NB4 (cell line): ENCODE data around the gene AFF3.

Source experiments
- DNase-seq: peaks from one replicate; pipeline ENCODE4 v3.0.0; 2010; ENCODE audit warnings: low read depth
- H3K4me3 ChIP-seq: one replicate; pipeline ENCODE4 v1.5.1; 2011; ENCODE audit warnings: mild to moderate bottlenecking, low read depth, low read length, moderate library complexity
- MYC ChIP-seq: IDR thresholded peaks from 2 replicates; pipeline ENCODE4 v1.6.1; 2011; ENCODE audit warnings: low read depth, low read length
- POLR2A ChIP-seq: IDR thresholded peaks from 2 replicates; pipeline ENCODE4 v1.6.1; 2011; ENCODE audit warnings: mild to moderate bottlenecking; ENCODE audit not compliant: insufficient read length; ENCODE audit errors: extremely low read depth
- TF ChIP-seq, protein P1 (sequence below): IDR thresholded peaks from 2 replicates; pipeline ENCODE4 v1.6.1; 2011; ENCODE audit warnings: low read depth, low read length
- TF ChIP-seq, protein P2 (sequence below): IDR thresholded peaks from one replicate; pipeline ENCODE4 v1.5.1; 2012; ENCODE audit warnings: low read depth, low read length

Gene AFF3

DNA sequence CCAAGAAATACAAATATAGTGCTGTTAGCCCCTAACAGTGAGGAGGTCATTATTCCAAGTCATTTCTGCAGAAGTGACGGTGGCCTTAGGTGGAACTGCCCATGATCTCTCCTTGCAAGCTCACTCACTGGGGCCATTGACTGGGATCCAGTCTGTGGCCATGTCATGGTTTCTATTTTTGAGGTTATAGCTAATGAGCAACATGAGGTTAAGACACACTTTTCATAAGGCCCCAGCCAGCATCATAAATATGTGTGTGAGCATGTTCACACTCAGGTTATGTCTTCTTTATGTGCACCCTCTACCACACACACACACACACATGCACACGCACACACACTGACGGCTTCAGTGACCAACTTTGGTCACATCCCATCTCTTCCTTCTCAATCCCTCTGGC lies 484 bp downstream of the AFF3 start:
- no peak for TF ChIP-seq MYC
- H3K4me3 ChIP-seq, result peak overlapping the region; percentile 15
- peak; percentile 7 for DNase-seq

DNA sequence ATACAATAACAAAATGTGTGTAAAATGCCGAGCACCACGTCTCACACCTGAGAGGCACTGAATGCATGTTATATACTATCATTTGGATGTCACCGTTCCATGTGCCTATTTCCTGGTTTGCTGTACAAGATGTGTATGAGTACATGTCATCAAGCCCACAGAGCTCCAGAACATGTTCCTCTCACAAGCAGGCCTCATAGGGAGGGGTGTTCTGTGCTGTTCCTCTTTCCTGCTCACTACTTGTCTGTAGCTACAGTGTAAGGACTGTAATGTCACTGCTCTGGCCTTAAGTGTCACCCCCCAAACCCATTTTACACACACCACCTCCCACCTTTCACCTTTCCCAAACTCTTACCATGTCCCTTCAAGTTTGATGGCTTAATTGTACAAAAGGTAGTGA lies 1.8 kb downstream of the AFF3 start:
- H3K4me3 ChIP-seq, result no peak overlapping the region
- DNase-seq, result peak; percentile 41
- TF ChIP-seq, protein P1, sequence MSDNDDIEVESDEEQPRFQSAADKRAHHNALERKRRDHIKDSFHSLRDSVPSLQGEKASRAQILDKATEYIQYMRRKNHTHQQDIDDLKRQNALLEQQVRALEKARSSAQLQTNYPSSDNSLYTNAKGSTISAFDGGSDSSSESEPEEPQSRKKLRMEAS, result no peak
- no peak for TF ChIP-seq MYC
- no peak for TF ChIP-seq POLR2A
- TF ChIP-seq, protein P2, sequence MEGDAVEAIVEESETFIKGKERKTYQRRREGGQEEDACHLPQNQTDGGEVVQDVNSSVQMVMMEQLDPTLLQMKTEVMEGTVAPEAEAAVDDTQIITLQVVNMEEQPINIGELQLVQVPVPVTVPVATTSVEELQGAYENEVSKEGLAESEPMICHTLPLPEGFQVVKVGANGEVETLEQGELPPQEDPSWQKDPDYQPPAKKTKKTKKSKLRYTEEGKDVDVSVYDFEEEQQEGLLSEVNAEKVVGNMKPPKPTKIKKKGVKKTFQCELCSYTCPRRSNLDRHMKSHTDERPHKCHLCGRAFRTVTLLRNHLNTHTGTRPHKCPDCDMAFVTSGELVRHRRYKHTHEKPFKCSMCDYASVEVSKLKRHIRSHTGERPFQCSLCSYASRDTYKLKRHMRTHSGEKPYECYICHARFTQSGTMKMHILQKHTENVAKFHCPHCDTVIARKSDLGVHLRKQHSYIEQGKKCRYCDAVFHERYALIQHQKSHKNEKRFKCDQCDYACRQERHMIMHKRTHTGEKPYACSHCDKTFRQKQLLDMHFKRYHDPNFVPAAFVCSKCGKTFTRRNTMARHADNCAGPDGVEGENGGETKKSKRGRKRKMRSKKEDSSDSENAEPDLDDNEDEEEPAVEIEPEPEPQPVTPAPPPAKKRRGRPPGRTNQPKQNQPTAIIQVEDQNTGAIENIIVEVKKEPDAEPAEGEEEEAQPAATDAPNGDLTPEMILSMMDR, result no peak

DNA sequence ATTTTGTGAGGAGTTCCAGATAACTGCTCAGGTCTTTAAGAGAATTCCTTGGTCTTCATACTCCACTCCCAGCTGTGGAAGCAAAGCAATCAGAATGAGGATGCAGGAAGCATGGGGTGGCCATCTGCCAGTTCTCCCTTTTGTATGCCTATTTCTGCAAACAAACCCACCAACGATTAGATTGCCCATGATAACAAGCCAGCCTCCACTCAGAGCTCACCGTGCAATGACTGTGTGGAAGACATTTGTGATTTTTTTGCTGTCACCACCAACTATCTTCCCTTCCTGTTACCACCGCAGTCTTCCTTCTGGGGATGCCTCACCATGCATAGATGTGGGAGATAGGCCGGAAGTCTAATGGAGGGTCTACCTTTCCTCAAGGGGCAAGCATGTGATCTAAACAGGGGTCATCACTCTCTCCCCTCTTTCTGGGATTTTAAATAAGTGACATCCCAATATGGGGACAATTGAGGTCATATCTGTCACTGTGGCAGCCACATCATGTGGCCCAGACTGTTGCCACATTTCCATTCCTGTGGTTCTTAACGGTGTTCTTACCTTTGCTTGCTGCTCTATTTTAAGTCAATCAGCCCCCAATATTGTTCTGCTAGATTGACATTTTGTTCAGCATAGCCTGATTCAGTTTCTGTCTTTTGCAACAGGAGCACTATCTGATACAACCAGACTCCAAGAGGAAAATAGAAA lies 4.4 kb downstream of the AFF3 start:
- no peak for DNase-seq
- no peak for TF ChIP-seq MYC
- TF ChIP-seq, protein P1, result no peak
- TF ChIP-seq, protein P2, result no peak
- no peak for TF ChIP-seq POLR2A
- H3K4me3 ChIP-seq, result no peak overlapping the region

DNA sequence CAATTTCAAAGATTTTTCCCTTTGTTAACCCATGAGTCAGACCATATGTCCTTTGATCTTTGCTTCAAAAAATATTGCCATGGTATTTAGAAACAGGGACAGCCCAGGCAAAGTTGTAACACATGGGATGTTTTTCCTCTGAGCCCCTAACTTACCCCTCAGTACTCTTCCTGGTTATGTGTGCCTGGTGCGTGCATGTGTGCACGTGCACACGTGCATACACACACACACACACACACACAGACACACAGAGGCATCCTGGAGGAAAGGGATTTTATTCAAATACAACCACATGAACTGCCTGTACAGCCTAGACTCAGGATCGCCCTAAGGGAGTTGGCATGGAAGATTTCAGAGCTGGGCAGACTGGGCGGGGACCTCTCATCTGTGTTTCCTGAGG lies 5.1 kb downstream of the AFF3 start:
- no peak for DNase-seq
- TF ChIP-seq, protein P2, result no peak
- TF ChIP-seq, protein P1, result no peak
- no peak for TF ChIP-seq POLR2A
- no peak for TF ChIP-seq MYC
- no peak overlapping the region for H3K4me3 ChIP-seq

DNA sequence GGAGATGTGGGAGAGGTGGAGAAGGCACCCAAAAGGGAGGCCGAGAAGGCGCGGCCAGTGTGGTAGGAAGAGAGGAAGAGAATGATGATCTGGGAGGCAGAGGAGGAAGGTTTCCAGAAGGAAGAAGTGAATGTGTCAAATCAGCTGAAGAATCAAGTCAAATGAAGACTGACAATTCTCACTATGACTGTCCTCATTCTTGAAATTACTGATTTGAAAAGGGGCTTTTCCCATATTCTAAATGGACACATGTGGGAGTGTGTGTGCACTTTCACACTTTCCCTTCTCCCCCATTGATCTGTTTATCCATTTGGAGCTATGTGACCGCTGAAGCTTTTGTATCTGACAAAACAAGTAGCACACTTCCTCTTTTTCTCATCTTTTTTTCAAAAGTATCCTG lies 6.1 kb downstream of the AFF3 start:
- TF ChIP-seq, protein P2, result no peak
- TF ChIP-seq, protein P1, result no peak
- TF ChIP-seq MYC (no peak), POLR2A (no peak)
- peak; percentile 7 for DNase-seq
- no peak overlapping the region for H3K4me3 ChIP-seq

DNA sequence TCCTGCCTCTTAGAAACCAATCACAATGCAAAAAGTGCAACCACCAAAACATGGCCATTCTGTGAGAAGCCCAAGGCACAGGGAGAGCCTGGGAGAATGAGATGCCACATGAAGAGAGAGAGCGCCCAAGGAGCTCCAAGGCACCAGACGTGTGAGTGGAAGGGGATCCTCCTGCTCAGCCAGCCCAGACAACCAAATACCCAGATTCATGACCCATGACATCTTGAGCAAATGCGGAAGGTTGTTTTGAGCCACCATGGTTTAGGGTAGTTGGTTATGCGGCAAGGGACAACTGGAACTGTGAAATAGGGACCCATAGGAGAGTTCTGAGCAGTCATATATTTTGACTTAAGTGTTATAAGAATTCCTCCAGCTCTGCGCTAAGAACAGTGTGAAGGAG lies 7.0 kb downstream of the AFF3 start:
- TF ChIP-seq, protein P1, result no peak
- TF ChIP-seq, protein P2, result no peak
- no peak for TF ChIP-seq MYC
- no peak for TF ChIP-seq POLR2A
- no peak overlapping the region for H3K4me3 ChIP-seq
- no peak for DNase-seq
